Neural crest cell (in vitro differentiated cells): ENCODE measurements around the gene PFDN1. TPM values are rescaled to one million over a fixed set of nuclear protein-coding genes. Genes with fewer than 3 reads are reported as not detected.
A peak's percentile ranks its signal among the peaks of the same experiment; 100 is the strongest.

Experiments used
- DNase-seq: peaks from one replicate; pipeline ENCODE4 v3.0.0; 2021; ENCODE audit warnings: low read depth, mixed read lengths, low spot score
- H3K27ac Mint-ChIP-seq: one replicate; pipeline ENCODE4 v1.8.0; 2021; ENCODE audit warnings: mild to moderate bottlenecking, mixed read lengths; ENCODE audit not compliant: unreplicated experiment
- H3K27me3 Mint-ChIP-seq: 2 replicates; pipeline ENCODE4 v1.8.0; 2021; ENCODE audit warnings: low read depth, mild to moderate bottlenecking, mixed read lengths
- H3K36me3 Mint-ChIP-seq: 2 replicates; pipeline ENCODE4 v1.8.0; 2021; ENCODE audit warnings: low read depth, mild to moderate bottlenecking, mixed read lengths
- H3K4me1 Mint-ChIP-seq: 2 replicates; pipeline ENCODE4 v1.8.0; 2021; ENCODE audit warnings: mixed read lengths
- H3K4me3 Mint-ChIP-seq: one replicate; pipeline ENCODE4 v1.8.0; 2021; ENCODE audit warnings: mild to moderate bottlenecking, mixed read lengths
- H3K9me3 Mint-ChIP-seq: 2 replicates; pipeline ENCODE4 v1.8.0; 2021; ENCODE audit warnings: mixed read lengths
- CTCF ChIP-seq: fragments of 200-600 bp; sonication (generic); conservative IDR thresholded peaks from 2 replicates; pipeline ENCODE4 v1.5.0; 2021; ENCODE audit warnings: antibody characterized with exemption, mild to moderate bottlenecking
- total RNA-seq: library from RNA; stranded (reverse); gene quantifications from 2 replicates; pipeline ENCODE4 v1.2.1, GENCODE V29; 2021

PFDN1 gene
- total RNA-seq, 1 donor from 2014 or later = 67.0 TPM

GRCh38 chr5:140266471-140267200 lies 36.3 kb downstream of the PFDN1 start:
- no peak overlapping the region for H3K4me3 Mint-ChIP-seq
- DNase-seq = no peak
- no peaks in the 10 kb centered on the region for H3K27me3 Mint-ChIP-seq
- H3K4me1 Mint-ChIP-seq = peaks cover 24% of the 10 kb centered on the region
- peaks cover 8% of the 10 kb centered on the region for H3K36me3 Mint-ChIP-seq
- H3K9me3 Mint-ChIP-seq = no peaks in the 10 kb centered on the region
- H3K27ac Mint-ChIP-seq = no peak overlapping the region
- no peak for TF ChIP-seq CTCF

GRCh38 chr5:140265845-140266244 lies 37.1 kb downstream of the PFDN1 start:
- no peak for TF ChIP-seq CTCF
- no peaks in the 10 kb centered on the region for H3K9me3 Mint-ChIP-seq

GRCh38 chr5:140262839-140263238 lies 40.1 kb downstream of the PFDN1 start:
- TF ChIP-seq CTCF = no peak
- Mint-ChIP-seq H3K27me3 (no peaks in the 10 kb centered on the region), H3K9me3 (peaks cover 3% of the 10 kb centered on the region), H3K4me1 (peaks cover 30% of the 10 kb centered on the region), H3K4me3 (no peak overlapping the region), H3K36me3 (peaks cover 25% of the 10 kb centered on the region), H3K27ac (no peak overlapping the region)
- no peak for DNase-seq

More at GRCh38 chr5:140265845-140266244, 37.1 kb downstream of the PFDN1 start:
- DNase-seq = no peak
- no peaks in the 10 kb centered on the region for H3K27me3 Mint-ChIP-seq
- H3K4me3 Mint-ChIP-seq = no peak overlapping the region
- H3K4me1 Mint-ChIP-seq = peaks cover 30% of the 10 kb centered on the region
- peaks cover 8% of the 10 kb centered on the region for H3K36me3 Mint-ChIP-seq
- H3K27ac Mint-ChIP-seq = peak overlapping the region; percentile 76

- H3K27ac Mint-ChIP-seq = no peak overlapping the region
- H3K4me1 Mint-ChIP-seq = peaks cover 30% of the 10 kb centered on the region
- peaks cover 28% of the 10 kb centered on the region for H3K36me3 Mint-ChIP-seq
- DNase-seq = no peak
- TF ChIP-seq CTCF = no peak
- peaks cover 3% of the 10 kb centered on the region for H3K9me3 Mint-ChIP-seq
- H3K4me3 Mint-ChIP-seq = no peak overlapping the region
- H3K27me3 Mint-ChIP-seq = no peaks in the 10 kb centered on the region
Measured at GRCh38 chr5:140262221-140262620, 40.7 kb downstream of the PFDN1 start.

GRCh38 chr5:140261403-140262171 lies 41.3 kb downstream of the PFDN1 start:
- H3K27ac Mint-ChIP-seq = peak overlapping the region; percentile 39

More at GRCh38 chr5:140261403-140262171, 41.3 kb downstream of the PFDN1 start:
- peaks cover 3% of the 10 kb centered on the region for H3K9me3 Mint-ChIP-seq
- peaks cover 29% of the 10 kb centered on the region for H3K4me1 Mint-ChIP-seq
- no peak for TF ChIP-seq CTCF
- DNase-seq = no peak
- H3K36me3 Mint-ChIP-seq = peaks cover 28% of the 10 kb centered on the region
- H3K4me3 Mint-ChIP-seq = peak overlapping the region; percentile 34
- H3K27me3 Mint-ChIP-seq = no peaks in the 10 kb centered on the region
